SK-N-SH treated with all-trans-retinoic acid at 6 μM for 48 hours (cell line): ENCODE data around the gene TEX13D.

Experiments
- ATAC-seq: fragments of 200-7000 bp; cut with Tn5 transposase; 3 replicates; pipeline ENCODE4 v1.9.1; 2020; ENCODE audit warnings: mild to moderate bottlenecking, moderate library complexity
- ARNTL ChIP-seq: fragments of 450-650 bp; formaldehyde crosslinking; IDR thresholded peaks from 2 replicates; pipeline ENCODE4 v1.5.0; 2020; ENCODE audit warnings: low read depth, mild to moderate bottlenecking, moderate library complexity, borderline replicate concordance
- BACH2 ChIP-seq: fragments of 250-450 bp; sonication (Bioruptor Pico); IDR thresholded peaks from 2 replicates; pipeline ENCODE4 v1.9.0; 2021; ENCODE audit warnings: mild to moderate bottlenecking, borderline replicate concordance
- CSDC2 ChIP-seq: fragments of 250-450 bp; sonication (Bioruptor Pico); IDR thresholded peaks from 2 replicates; pipeline ENCODE4 v1.5.0; 2020; ENCODE audit warnings: mild to moderate bottlenecking, moderate library complexity
- ESRRG ChIP-seq: fragments of 250-450 bp; sonication (Bioruptor Pico); IDR thresholded peaks from 2 replicates; pipeline ENCODE4 v1.6.1; 2021; ENCODE audit warnings: mild to moderate bottlenecking
- GLIS3 ChIP-seq: fragments of 250-450 bp; sonication (Bioruptor Pico); IDR thresholded peaks from 2 replicates; pipeline ENCODE4 v1.5.0; 2020; ENCODE audit warnings: mild to moderate bottlenecking, moderate library complexity
- ISL1 ChIP-seq: fragments of 250-450 bp; sonication (Bioruptor Pico); IDR thresholded peaks from 2 replicates; pipeline ENCODE4 v2.1.2; 2022; ENCODE audit warnings: mild to moderate bottlenecking, moderate library complexity
- OSR1 ChIP-seq: fragments of 250-450 bp; sonication (Bioruptor Pico); IDR thresholded peaks from 2 replicates; pipeline ENCODE4 v1.8.0; 2022; ENCODE audit warnings: moderate library complexity, mild to moderate bottlenecking, inconsistent platforms
- PPARA ChIP-seq: fragments of 250-450 bp; sonication (Bioruptor Pico); IDR thresholded peaks from 2 replicates; pipeline ENCODE4 v1.5.0; 2020; ENCODE audit warnings: mild to moderate bottlenecking, borderline replicate concordance
- RARB ChIP-seq: fragments of 250-450 bp; sonication (Bioruptor Pico); IDR thresholded peaks from 2 replicates; pipeline ENCODE4 v1.8.0; 2021; ENCODE audit warnings: mild to moderate bottlenecking, moderate library complexity
- SNAI2 ChIP-seq: fragments of 250-450 bp; sonication (Bioruptor Pico); IDR thresholded peaks from 2 replicates; pipeline ENCODE4 v1.5.0; 2020; ENCODE audit warnings: mild to moderate bottlenecking, moderate library complexity
- TCF4 ChIP-seq: fragments of 250-450 bp; sonication (Bioruptor Pico); IDR thresholded peaks from 2 replicates; pipeline ENCODE4 v1.8.0; 2021; ENCODE audit warnings: mild to moderate bottlenecking, moderate library complexity, borderline replicate concordance
- TOX ChIP-seq: fragments of 250-450 bp; sonication (Bioruptor Pico); IDR thresholded peaks from 2 replicates; pipeline ENCODE4 v1.8.0; 2021; ENCODE audit warnings: mild to moderate bottlenecking, moderate library complexity, borderline replicate concordance
- ZC3H10 ChIP-seq: fragments of 250-450 bp; sonication (Bioruptor Pico); IDR thresholded peaks from 2 replicates; pipeline ENCODE4 v1.5.1; 2021; ENCODE audit warnings: mild to moderate bottlenecking, moderate library complexity
- ZFP3 ChIP-seq: fragments of 250-450 bp; sonication (Bioruptor Pico); IDR thresholded peaks from 2 replicates; pipeline ENCODE4 v1.5.0; 2020; ENCODE audit warnings: mild to moderate bottlenecking, moderate library complexity
- ZNF565 ChIP-seq: fragments of 450-650 bp; formaldehyde crosslinking; conservative IDR thresholded peaks from 2 replicates; pipeline ENCODE4 v1.5.0; 2020; ENCODE audit warnings: low read depth, mild to moderate bottlenecking, moderate library complexity
- ZNF70 ChIP-seq: fragments of 450-650 bp; formaldehyde crosslinking; IDR thresholded peaks from 2 replicates; pipeline ENCODE4 v1.5.0; 2020; ENCODE audit warnings: mild to moderate bottlenecking, moderate library complexity
- TF ChIP-seq, protein P1 (sequence below): fragments of 250-450 bp; sonication (Bioruptor Pico); IDR thresholded peaks from 2 replicates; pipeline ENCODE4 v1.8.0; 2020; ENCODE audit warnings: mild to moderate bottlenecking, moderate library complexity, borderline replicate concordance
- TF ChIP-seq, protein P2 (sequence below): fragments of 250-450 bp; sonication (Bioruptor Pico); IDR thresholded peaks from 2 replicates; pipeline ENCODE4 v1.8.0; 2021; ENCODE audit warnings: low read depth, mild to moderate bottlenecking, moderate library complexity, borderline replicate concordance
- TF ChIP-seq, protein P3 (sequence below): fragments of 250-450 bp; sonication (Bioruptor Pico); IDR thresholded peaks from 2 replicates; pipeline ENCODE4 v1.5.0; 2020; ENCODE audit warnings: mild to moderate bottlenecking, moderate library complexity
- TF ChIP-seq, protein P4 (sequence below): fragments of 250-450 bp; sonication (Bioruptor Pico); IDR thresholded peaks from 2 replicates; pipeline ENCODE4 v1.5.1; 2021; ENCODE audit warnings: mild to moderate bottlenecking, moderate library complexity
- TF ChIP-seq, protein P5 (sequence below): fragments of 250-450 bp; sonication (Bioruptor Pico); IDR thresholded peaks from 2 replicates; pipeline ENCODE4 v1.5.1; 2020; ENCODE audit warnings: low read depth, mild to moderate bottlenecking, moderate library complexity

The TEX13D gene

DNA sequence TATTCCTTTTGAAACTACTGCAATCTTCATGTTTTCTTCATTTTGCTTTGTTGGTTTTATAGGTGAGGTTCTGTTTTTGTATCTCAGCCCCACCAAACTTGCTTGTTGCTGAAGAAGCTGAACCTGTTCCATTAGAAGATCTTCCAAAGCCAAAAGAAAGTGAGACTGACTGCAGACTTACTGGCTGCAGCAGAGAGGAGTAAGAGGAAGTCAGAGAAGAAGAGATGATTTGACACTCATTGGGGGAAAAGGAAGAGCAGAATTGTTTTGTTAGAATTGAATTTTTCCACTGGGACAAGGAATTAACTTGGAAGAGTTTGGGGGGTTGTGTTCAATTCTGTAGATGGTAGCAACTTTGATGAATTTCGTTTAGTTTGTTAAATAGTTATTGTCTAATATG is 3.1 kb downstream of the TEX13D start:
- ATAC-seq: no peak
- TF ChIP-seq BACH2 (CRISPR knock-in tag): no peak
- TF ChIP-seq GLIS3: no peak
- TF ChIP-seq ZC3H10 (CRISPR knock-in tag): no peak
- TF ChIP-seq RARB: no peak
- no peak for TF ChIP-seq ISL1
- TF ChIP-seq, protein P1, sequence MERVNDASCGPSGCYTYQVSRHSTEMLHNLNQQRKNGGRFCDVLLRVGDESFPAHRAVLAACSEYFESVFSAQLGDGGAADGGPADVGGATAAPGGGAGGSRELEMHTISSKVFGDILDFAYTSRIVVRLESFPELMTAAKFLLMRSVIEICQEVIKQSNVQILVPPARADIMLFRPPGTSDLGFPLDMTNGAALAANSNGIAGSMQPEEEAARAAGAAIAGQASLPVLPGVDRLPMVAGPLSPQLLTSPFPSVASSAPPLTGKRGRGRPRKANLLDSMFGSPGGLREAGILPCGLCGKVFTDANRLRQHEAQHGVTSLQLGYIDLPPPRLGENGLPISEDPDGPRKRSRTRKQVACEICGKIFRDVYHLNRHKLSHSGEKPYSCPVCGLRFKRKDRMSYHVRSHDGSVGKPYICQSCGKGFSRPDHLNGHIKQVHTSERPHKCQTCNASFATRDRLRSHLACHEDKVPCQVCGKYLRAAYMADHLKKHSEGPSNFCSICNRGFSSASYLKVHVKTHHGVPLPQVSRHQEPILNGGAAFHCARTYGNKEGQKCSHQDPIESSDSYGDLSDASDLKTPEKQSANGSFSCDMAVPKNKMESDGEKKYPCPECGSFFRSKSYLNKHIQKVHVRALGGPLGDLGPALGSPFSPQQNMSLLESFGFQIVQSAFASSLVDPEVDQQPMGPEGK (CRISPR knock-in tag): no peak
- TF ChIP-seq, protein P2, sequence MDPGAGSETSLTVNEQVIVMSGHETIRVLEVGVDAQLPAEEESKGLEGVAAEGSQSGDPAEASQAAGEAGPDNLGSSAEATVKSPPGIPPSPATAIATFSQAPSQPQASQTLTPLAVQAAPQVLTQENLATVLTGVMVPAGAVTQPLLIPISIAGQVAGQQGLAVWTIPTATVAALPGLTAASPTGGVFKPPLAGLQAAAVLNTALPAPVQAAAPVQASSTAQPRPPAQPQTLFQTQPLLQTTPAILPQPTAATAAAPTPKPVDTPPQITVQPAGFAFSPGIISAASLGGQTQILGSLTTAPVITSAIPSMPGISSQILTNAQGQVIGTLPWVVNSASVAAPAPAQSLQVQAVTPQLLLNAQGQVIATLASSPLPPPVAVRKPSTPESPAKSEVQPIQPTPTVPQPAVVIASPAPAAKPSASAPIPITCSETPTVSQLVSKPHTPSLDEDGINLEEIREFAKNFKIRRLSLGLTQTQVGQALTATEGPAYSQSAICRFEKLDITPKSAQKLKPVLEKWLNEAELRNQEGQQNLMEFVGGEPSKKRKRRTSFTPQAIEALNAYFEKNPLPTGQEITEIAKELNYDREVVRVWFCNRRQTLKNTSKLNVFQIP (CRISPR knock-in tag): no peak
- TF ChIP-seq ZNF565 (CRISPR knock-in tag): no peak
- no peak for TF ChIP-seq ZNF70 (CRISPR knock-in tag)
- no peak for TF ChIP-seq CSDC2 (CRISPR knock-in tag)
- TF ChIP-seq, protein P3, sequence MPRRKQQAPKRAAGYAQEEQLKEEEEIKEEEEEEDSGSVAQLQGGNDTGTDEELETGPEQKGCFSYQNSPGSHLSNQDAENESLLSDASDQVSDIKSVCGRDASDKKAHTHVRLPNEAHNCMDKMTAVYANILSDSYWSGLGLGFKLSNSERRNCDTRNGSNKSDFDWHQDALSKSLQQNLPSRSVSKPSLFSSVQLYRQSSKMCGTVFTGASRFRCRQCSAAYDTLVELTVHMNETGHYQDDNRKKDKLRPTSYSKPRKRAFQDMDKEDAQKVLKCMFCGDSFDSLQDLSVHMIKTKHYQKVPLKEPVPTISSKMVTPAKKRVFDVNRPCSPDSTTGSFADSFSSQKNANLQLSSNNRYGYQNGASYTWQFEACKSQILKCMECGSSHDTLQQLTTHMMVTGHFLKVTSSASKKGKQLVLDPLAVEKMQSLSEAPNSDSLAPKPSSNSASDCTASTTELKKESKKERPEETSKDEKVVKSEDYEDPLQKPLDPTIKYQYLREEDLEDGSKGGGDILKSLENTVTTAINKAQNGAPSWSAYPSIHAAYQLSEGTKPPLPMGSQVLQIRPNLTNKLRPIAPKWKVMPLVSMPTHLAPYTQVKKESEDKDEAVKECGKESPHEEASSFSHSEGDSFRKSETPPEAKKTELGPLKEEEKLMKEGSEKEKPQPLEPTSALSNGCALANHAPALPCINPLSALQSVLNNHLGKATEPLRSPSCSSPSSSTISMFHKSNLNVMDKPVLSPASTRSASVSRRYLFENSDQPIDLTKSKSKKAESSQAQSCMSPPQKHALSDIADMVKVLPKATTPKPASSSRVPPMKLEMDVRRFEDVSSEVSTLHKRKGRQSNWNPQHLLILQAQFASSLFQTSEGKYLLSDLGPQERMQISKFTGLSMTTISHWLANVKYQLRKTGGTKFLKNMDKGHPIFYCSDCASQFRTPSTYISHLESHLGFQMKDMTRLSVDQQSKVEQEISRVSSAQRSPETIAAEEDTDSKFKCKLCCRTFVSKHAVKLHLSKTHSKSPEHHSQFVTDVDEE: no peak
- TF ChIP-seq TCF4 (CRISPR knock-in tag): no peak
- TF ChIP-seq TOX (CRISPR knock-in tag): no peak
- TF ChIP-seq ESRRG (CRISPR knock-in tag): no peak
- TF ChIP-seq PPARA: no peak
- TF ChIP-seq OSR1 (CRISPR knock-in tag): no peak
- TF ChIP-seq, protein P4, sequence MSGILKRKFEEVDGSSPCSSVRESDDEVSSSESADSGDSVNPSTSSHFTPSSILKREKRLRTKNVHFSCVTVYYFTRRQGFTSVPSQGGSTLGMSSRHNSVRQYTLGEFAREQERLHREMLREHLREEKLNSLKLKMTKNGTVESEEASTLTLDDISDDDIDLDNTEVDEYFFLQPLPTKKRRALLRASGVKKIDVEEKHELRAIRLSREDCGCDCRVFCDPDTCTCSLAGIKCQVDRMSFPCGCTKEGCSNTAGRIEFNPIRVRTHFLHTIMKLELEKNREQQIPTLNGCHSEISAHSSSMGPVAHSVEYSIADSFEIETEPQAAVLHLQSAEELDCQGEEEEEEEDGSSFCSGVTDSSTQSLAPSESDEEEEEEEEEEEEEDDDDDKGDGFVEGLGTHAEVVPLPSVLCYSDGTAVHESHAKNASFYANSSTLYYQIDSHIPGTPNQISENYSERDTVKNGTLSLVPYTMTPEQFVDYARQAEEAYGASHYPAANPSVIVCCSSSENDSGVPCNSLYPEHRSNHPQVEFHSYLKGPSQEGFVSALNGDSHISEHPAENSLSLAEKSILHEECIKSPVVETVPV (CRISPR knock-in tag): no peak

DNA sequence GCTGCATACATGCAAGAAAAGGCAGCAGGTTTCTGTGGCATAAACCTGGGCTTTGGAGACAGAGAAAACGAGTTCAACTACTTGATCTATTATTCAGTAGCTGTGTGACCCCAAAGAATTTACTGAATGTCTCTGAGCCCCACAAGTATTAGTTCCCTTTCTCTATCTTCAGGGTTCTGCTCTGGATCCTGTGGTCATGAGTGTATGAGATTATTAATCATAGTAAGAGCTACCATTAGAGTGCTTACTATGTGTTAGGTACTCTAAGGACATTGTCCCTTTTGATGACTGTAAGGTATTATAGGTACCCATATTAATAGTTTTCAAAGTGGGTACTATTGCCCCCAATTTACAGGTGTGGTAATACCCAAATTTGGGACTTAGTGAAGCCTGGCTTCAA is 5.5 kb downstream of the TEX13D start:
- ATAC-seq: no peak
- TF ChIP-seq CSDC2 (CRISPR knock-in tag) (no peak), SNAI2 (CRISPR knock-in tag) (no peak), ZNF565 (CRISPR knock-in tag) (no peak), ARNTL (no peak), PPARA (no peak), ZFP3 (CRISPR knock-in tag) (no peak), ISL1 (no peak), ESRRG (CRISPR knock-in tag) (no peak), RARB (no peak), BACH2 (CRISPR knock-in tag) (no peak), TOX (CRISPR knock-in tag) (no peak), ZC3H10 (CRISPR knock-in tag) (no peak), ZNF70 (CRISPR knock-in tag) (no peak)
- TF ChIP-seq, protein P4 (CRISPR knock-in tag): no peak
- TF ChIP-seq, protein P3: no peak
- TF ChIP-seq, protein P5, sequence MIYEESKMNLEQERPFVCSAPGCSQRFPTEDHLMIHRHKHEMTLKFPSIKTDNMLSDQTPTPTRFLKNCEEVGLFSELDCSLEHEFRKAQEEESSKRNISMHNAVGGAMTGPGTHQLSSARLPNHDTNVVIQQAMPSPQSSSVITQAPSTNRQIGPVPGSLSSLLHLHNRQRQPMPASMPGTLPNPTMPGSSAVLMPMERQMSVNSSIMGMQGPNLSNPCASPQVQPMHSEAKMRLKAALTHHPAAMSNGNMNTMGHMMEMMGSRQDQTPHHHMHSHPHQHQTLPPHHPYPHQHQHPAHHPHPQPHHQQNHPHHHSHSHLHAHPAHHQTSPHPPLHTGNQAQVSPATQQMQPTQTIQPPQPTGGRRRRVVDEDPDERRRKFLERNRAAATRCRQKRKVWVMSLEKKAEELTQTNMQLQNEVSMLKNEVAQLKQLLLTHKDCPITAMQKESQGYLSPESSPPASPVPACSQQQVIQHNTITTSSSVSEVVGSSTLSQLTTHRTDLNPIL (CRISPR knock-in tag): no peak
- TF ChIP-seq, protein P1 (CRISPR knock-in tag): no peak
